RWPE1 (cell line): ENCODE data around the gene RBFOX2.
"Not testable (repeated sequence)": the region's sequence is repeated elsewhere in the genome, so short reads cannot be mapped to it uniquely, and the experiment has no call there.

Experiments
- CTCF ChIA-PET: fragments of 350-600 bp; sonication (Branson Sonifier 250); formaldehyde crosslinking; extraction: SDS; loops from one replicate; lab custom pipeline; 2021; lab: Yijun Ruan, JAX
- POLR2A ChIA-PET: fragments of 400-600 bp; formaldehyde crosslinking; extraction: SDS; loops from one replicate; lab custom pipeline; 2020; ENCODE audit warnings: antibody characterized with exemption; ENCODE audit not compliant: low non-redundant PET; lab: Yijun Ruan, JAX
- DNase-seq: peaks from one replicate; pipeline ENCODE4 v3.0.0; 2012; ENCODE audit warnings: low spot score
- H3K27ac ChIP-seq: fragments of 450-650 bp; 2 replicates; pipeline ENCODE4 v1.5.1; 2017
- TF ChIP-seq, protein P1 (sequence below): fragments of 450-650 bp; conservative IDR thresholded peaks from 2 replicates; pipeline ENCODE4 v1.5.1; 2017; ENCODE audit warnings: low read depth, mild to moderate bottlenecking

The RBFOX2 gene

DNA sequence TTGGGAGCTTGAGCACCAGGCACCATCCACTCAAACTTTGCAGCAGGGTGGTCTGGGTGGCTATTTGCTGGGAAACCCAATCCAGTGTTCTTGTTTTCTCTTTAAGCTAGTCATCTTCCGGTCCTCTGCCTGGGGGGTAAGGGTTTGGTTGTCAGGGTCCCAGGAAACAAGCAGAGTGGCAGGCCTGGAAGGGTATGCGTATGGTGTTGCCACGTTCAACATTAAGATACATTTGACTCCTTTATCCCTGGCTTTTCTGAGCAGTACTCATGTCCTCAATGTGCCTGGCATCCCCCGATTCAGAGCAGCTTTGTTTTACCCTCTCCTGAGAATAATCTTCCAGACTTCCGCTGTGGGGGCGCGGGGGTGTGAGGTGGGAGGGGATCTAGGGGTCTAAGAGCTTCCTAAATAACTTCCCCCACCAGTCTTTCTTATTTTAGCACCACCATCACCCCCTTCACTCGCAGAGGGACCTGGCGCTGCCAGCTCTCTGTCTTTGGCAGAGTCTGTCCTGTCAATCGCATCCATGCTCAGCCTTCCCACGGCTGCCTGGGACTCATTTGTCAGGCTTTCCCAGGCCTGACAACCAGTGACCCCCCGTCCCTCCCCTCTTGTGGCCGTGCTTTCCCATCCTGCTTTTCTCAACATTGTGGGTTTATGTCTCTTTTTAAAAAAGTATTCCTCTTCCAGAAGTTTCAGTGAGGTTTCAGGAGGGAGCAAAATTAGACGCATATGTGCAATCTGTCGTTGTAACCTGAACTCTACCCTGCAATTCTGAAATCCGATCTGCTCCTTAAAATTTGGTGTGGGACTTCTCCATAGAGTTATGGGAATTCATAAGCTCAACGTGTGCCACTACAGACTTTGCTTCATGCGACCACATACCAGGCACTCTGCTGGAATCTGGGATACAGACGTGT lies 27.0 kb upstream of the RBFOX2 start:
- DNase-seq = no peak
- POLR2A ChIA-PET = no interaction called here
- CTCF ChIA-PET = interaction anchor here (0.7 kb wide), 1 partner anchor 120 kb away, joined by 3 read pairs; no protein-coding TSS in a partner anchor
- TF ChIP-seq, protein P1, sequence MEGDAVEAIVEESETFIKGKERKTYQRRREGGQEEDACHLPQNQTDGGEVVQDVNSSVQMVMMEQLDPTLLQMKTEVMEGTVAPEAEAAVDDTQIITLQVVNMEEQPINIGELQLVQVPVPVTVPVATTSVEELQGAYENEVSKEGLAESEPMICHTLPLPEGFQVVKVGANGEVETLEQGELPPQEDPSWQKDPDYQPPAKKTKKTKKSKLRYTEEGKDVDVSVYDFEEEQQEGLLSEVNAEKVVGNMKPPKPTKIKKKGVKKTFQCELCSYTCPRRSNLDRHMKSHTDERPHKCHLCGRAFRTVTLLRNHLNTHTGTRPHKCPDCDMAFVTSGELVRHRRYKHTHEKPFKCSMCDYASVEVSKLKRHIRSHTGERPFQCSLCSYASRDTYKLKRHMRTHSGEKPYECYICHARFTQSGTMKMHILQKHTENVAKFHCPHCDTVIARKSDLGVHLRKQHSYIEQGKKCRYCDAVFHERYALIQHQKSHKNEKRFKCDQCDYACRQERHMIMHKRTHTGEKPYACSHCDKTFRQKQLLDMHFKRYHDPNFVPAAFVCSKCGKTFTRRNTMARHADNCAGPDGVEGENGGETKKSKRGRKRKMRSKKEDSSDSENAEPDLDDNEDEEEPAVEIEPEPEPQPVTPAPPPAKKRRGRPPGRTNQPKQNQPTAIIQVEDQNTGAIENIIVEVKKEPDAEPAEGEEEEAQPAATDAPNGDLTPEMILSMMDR = no peak
- no peak overlapping the region for H3K27ac ChIP-seq

DNA sequence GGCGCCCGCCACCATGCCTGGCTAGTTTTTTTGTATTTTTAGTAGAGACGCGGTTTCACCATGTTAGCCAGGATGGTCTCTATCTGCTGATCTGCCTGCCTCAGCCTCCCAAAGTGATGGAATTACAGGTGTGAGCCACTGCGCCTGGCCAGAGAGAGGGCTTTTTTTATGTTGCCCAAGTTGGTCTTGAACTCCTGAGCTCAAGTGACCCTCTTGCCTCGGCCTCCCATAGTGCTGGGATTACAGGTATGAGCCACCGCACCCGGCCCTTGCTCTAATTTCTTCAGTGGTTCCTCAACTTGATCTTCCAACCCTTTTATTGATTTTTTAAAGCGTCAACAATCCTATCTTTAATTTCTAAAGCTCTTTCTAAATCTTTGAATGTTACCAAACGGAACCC lies 25.8 kb upstream of the RBFOX2 start:
- DNase-seq, POLR2A ChIA-PET, H3K27ac ChIP-seq: not testable (repeated sequence)
- CTCF ChIA-PET = interaction anchor here (0.9 kb wide), 1 partner anchor 11 kb away, joined by 5 read pairs; no protein-coding TSS in a partner anchor

DNA sequence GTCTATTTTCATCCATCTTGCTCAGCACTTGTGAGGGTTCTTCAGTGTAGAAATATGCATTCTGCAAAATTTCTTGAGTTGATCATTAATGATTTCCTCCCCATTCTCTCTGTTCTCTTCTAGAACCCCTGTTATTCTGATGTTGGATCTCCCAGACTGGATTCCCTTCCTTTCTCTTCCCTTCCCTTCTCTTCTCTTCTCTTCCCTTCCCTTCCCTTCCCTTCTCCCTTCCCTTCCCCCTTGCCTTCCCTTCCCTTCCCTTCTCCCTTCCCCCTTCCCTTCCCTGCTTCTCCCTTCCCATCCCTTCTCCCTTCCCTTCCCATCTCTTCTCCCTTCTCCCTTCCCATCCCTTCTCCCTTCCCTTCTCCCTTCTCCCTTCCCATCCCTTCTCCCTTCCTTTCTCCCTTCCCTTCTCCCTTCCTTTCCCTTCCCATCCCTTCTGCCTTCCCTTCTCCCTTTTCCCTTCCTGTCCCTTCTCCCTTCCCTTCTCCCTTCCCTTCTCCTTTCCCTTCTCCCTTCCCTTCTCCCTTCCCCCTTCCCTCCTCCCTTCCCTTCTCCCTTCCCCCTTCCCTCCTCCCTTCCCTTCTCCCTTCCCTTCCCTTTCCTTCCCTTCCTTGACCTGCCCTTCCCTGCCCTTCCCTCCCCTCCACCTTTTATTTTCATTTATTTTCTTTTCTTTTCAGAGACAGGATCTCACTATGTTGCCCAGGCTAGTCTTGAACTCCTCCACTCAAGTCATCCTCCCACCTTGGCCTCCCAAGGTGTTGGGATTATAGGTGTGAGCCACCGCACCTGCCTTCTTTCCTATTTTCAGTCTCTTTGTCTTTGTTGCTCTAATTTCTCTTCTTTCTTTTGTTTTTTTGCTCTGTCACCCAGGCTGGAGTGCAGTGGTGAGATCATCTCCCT lies 24.9 kb upstream of the RBFOX2 start:
- POLR2A ChIA-PET = no interaction called here
- no peak for DNase-seq
- CTCF ChIA-PET = no interaction called here

DNA sequence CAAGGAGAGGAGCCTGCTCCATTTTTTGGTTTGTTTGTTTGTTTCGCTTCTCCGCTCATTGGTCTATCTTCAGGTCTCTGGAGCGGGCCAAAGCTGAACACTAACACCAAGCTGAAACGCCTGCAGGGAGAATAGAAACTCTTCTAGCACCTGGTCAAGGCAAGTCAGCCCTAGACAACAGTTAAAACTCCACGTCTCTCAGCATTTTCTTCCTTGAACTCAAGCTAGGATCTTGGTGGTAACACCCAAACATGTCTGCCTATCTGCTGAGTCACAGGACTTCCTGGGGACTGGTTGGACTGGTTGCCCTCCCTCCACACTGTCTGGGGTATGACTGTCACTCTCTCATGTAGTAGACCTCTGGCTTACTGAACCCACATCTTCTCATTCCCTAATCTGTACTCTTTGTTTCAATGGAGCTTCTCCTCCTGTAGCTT lies 23.9 kb upstream of the RBFOX2 start:
- ChIA-PET POLR2A (interaction anchor here (0.6 kb wide), 1 partner anchor 148 kb away, joined by 3 read pairs; no protein-coding TSS in a partner anchor), CTCF (interaction anchor here (1.1 kb wide), 1 partner anchor 13 kb away, joined by 12 read pairs; no protein-coding TSS in a partner anchor)
- TF ChIP-seq, protein P1 = no peak
- peak overlapping the region; percentile 40; the same call in 1 of the 2 replicates for H3K27ac ChIP-seq
- peak; percentile 71 for DNase-seq

More for the DNA sequence above, 24.9 kb upstream of the RBFOX2 start:
- TF ChIP-seq, protein P1 = no peak
- H3K27ac ChIP-seq = no peak overlapping the region

DNA sequence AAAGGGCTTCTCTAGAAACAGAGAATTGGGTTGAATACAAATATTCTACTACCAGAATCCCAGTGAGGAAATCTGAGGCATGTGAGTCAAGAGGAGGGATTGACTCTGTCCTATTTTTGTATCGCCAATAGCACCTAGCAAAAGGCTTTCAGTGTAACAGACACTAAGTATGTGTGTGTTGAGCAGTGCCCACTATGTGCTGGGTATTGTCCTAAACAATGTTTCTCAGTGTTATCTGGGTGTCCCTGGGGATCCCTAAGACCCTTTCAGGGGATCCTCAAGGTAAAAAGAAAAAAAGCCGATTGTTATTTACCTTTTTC lies 21.0 kb upstream of the RBFOX2 start:
- ChIA-PET POLR2A (no interaction called here), CTCF (no interaction called here)
- TF ChIP-seq, protein P1 = no peak
- H3K27ac ChIP-seq = no peak overlapping the region
- DNase-seq = no peak

DNA sequence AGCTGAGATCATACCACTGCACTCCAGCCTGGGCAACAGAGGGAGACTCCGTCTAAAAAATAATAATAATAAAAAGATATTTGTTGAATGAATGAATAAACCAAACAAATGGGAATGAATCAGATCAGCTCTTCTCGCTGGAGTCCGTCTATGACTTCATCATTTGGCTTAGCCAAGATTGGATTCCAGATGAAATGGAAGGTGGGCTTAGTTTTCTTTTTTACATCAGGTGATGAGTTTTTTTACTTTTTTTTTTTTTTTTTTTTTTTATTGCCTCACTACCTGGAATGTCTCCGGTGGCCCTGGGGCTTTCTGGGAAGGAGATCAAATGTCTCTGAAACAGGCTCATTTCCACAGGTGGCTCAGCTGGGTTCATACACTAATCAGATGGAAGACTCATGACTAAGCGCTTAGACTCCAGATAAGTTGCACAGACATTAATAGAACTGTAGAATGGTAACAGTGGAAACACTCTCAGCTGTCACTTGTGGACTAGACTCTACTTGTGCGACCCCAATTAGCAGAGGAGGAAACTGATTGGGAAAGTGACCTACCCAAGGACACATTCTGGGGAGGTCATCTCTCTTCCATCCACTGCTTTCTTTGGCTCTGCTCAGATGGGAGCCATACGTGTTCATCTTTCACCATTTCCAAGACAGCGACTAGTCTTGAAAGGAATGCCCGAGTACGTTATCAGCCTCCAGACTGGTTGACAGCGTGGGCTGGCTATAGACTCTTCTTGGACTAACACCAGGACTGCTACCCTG lies 20.5 kb upstream of the RBFOX2 start:
- ChIA-PET CTCF (no interaction called here), POLR2A (no interaction called here)
- no peak for DNase-seq
- H3K27ac ChIP-seq = no peak overlapping the region
- TF ChIP-seq, protein P1 = no peak

DNA sequence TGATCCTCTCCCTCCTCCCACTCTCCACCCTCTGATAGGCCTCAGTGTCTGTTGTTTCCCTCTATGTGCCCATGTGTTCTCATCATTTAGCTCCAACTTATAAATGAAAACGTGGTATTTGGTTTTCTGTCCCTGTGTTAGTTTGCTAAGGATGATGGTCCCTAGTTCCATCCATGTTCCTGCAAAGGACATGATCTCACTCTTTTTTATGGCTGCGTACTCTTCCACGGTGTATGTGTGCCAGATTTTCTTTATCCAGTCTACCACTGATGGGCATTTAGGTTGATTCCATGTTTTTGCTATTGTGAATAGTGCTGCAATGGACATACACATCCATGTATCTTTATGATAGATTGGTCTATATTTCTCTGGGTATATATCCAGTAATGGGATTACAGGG lies 15.9 kb upstream of the RBFOX2 start:
- DNase-seq, CTCF ChIA-PET, POLR2A ChIA-PET, H3K27ac ChIP-seq: not testable (repeated sequence)
